Measurements from ENCODE around the gene RNF213. TPM values are rescaled to one million over a fixed set of nuclear protein-coding genes. Genes with fewer than 3 reads are reported as not detected.

RNF213 gene
- polyA plus RNA-seq, 3 donors from 2014 or later = 12.7 to 117 (median 25.9) TPM

DNA sequence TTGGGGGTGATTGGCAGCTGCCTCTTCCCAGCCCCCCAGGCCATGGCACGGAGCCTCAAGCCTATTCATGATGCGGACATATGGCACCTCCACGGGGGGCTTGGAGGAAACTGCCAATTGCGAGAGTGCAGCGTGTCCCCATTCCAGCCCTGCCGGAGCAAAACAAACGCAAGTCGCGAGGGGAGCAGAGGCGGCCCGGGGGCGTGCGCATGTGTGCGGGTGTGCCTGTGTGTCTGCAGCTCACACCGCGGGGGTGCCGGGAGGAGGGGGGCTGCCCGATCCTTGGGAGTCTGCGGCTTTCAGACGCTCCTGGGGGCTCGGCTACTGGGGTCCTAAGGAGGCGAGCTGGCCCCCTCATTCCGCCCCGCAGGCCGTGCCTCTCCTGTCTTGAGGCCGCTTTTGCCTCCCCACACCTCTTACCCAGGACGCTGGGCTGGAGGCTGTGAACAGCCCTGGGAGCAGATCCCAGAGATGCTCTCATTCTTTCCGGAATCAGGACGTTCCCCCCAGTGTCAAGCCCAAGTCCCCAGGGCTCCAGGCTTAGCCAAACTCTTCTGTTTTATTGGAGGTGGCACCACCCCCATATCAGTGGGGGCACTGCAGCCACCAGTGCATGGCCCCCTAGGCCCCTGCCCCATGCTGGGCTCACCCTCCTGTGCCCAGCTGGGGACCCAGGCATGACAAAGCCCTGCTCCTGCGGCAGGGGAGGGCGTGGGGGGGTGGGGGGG, 183.4 kb downstream of the RNF213 start:
- Mint-ChIP-seq H3K27ac (no peak overlapping the region), H3K4me1 (no peaks in the 10 kb centered on the region), H3K36me3 (no peaks in the 10 kb centered on the region), H3K9me3 (no peaks in the 10 kb centered on the region), H3K27me3 (ENCODE audit: low read depth in 3 of 3) (peaks cover 0 to 2% (median 0%) of the 10 kb centered on the region in 3 donors), H3K4me3 (no peak overlapping the region)
- DNase-seq = no peak

DNA sequence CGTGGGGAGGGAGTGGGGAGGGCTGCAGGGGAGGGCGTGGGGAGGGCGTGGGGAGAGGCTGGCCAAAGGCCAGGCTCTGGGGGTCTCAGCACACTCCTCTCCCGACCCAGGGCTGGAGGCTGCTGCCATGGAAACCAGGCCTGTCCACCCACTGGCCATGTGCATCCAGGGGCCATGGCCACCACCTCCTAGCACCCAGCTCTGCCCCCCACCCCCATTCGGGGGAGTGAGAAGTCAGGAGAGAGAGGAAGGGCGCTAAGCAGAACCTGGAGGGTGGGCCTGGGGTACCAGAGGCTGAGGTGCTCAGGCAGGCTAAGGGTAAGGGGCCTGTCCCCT, 184.0 kb downstream of the RNF213 start:
- Mint-ChIP-seq H3K9me3 (no peaks in the 10 kb centered on the region), H3K4me1 (no peaks in the 10 kb centered on the region), H3K4me3 (no peak overlapping the region), H3K27me3 (ENCODE audit: low read depth in 3 of 3) (peaks cover 0 to 2% (median 0%) of the 10 kb centered on the region in 3 donors), H3K27ac (no peak overlapping the region), H3K36me3 (no peaks in the 10 kb centered on the region)
- no peak for DNase-seq

DNA sequence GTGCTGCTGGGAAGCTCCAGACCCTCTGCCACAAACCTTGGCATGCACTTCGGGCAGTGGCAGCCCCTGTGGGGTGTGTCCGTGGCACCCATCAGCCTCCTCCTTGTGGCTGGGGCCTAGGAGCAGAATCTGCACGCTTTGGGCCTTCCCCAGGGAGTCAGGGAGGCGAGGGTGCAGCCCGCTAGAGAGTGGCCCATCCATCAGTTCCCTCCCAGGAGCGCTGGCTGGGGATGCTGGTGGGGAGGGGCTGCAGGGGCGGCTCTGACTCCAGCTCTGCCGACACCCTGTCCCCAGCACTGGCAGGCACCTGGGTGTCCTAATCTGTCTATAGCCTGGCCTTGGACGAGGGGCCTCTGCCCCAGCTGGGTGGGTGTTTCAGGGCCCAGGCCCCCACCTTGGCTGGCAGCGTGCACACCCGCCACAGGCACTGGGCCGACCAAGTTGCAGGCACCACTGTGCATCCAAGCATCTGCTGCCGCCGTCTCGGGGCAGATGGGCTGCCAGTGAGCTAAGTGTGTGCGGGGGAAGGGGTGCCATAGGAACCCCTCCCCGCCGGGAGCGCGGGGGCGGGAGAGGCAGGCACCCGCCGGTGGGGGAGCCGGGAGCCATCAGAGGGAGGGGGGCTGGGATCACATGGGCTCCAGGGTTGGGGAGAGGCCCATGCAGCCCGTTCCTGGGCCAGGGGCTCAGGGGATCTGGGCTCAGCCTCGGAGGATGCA, 184.5 kb downstream of the RNF213 start:
- no peaks in the 10 kb centered on the region for H3K9me3 Mint-ChIP-seq
- DNase-seq = no peak
- no peaks in the 10 kb centered on the region for H3K36me3 Mint-ChIP-seq
- H3K4me1 Mint-ChIP-seq = no peaks in the 10 kb centered on the region
- no peak overlapping the region for H3K27ac Mint-ChIP-seq
- peaks cover 0 to 2% (median 2%) of the 10 kb centered on the region in 3 donors for H3K27me3 Mint-ChIP-seq (ENCODE audit: low read depth in 3 of 3)
- H3K4me3 Mint-ChIP-seq = no peak overlapping the region

DNA sequence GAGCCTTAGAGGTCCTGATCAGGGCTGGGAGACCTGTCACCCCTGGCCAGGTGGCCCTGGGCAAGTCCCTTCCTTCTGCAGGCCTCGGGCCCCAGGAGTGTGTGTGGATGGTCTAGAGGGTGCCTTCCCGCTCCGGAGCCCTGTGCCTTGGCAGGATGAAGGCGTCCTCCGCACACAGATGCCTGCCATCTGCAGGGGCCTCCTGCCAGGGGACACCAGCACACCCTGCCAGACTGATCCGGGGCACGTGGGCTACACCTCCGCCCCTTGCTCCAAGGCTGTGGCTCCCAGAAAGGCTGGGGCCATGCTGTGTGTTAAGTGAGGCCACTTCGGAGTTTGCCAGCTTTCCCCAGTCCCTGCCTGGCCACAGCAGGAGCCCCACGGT, 185.1 kb downstream of the RNF213 start:
- H3K27ac Mint-ChIP-seq = no peak overlapping the region
- H3K4me1 Mint-ChIP-seq = no peaks in the 10 kb centered on the region
- no peaks in the 10 kb centered on the region for H3K9me3 Mint-ChIP-seq
- no peak overlapping the region for H3K4me3 Mint-ChIP-seq
- peaks cover 2 to 3% (median 2%) of the 10 kb centered on the region in 3 donors for H3K27me3 Mint-ChIP-seq (ENCODE audit: low read depth in 3 of 3)
- no peaks in the 10 kb centered on the region for H3K36me3 Mint-ChIP-seq
- no peak for DNase-seq

DNA sequence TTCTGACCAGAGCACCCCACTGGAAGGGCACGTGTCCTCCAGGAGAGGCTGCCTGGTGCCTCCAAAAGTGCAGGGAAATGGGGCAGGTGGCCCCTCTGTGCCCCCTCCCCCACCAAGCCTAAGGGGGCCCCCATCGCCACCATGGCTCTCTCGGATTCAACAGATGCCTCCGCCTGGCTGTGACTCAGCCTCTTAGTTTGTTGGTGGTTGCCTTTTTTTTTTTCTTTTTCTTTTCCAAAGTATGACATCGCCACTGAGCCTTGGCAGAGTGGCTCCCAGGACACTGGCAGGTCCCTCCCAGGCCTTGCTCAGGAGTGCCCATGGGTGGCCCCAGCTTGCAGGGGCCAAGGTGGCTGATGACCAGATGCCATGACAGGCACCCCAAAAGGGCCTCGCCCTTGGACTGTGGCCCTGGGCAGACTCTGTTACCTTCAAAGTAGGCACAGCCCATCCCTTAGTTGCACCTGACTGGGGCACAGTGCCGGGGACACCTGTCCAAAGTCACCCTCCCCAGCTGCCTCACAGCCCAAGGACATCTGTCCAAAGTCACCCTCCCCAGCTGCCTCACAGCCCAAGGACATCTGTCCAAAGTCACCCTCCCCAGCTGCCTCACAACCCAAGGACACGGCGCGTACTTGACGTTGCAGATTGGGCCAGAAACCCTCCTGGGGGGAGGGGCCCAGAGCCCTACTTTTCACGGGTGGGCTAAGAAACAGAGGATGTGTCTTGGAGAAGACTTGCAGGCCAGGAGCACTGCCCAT, 186.2 kb downstream of the RNF213 start:
- Mint-ChIP-seq H3K27ac (no peak overlapping the region), H3K4me3 (no peak overlapping the region), H3K36me3 (no peaks in the 10 kb centered on the region), H3K9me3 (no peaks in the 10 kb centered on the region), H3K4me1 (no peaks in the 10 kb centered on the region), H3K27me3 (ENCODE audit: low read depth in 3 of 3) (peaks cover 2 to 3% (median 2%) of the 10 kb centered on the region in 3 donors)
- DNase-seq = no peak

DNA sequence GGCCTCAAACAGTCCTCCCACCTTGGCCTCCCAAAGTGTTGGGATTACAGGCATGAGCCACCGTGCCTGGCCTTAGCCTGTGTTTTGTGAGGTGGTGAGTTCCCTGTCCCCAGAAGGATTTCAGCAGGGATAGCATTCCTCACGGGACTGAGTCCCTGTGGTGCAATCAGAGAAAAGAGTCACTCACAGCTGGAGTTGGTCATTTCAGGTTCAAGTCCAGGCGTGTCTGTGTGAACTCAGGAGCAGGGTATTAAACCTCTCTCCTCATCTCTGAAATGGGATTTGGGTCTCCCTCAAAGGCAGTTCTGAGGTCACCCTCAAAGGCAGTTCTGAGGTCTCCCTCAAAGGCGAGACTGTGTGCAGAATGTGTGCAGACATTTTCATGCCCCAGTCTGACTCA, 187.1 kb downstream of the RNF213 start:
- no peak overlapping the region for H3K27ac Mint-ChIP-seq
- H3K36me3 Mint-ChIP-seq = no peaks in the 10 kb centered on the region
- no peaks in the 10 kb centered on the region for H3K4me1 Mint-ChIP-seq
- DNase-seq = no peak
- H3K9me3 Mint-ChIP-seq = no peaks in the 10 kb centered on the region
- peaks cover 2 to 3% (median 2%) of the 10 kb centered on the region in 3 donors for H3K27me3 Mint-ChIP-seq (ENCODE audit: low read depth in 3 of 3)
- no peak overlapping the region for H3K4me3 Mint-ChIP-seq

Other genes starting within 250 kb of the RNF213 start
- under 1 TPM in 1 of 3 donors, not detected in 2; 0.27 TPM for gene TBC1D16, start 225.0 kb upstream of the RNF213 start, polyA plus RNA-seq
- not detected for gene CCDC40, start 224.2 kb upstream of the RNF213 start, polyA plus RNA-seq
- gene GAA, start 159.3 kb upstream of the RNF213 start, polyA plus RNA-seq = 10 to 100 TPM; 14.7 to 20.0 (median 15.4) TPM
- gene EIF4A3, start 113.7 kb upstream of the RNF213 start, polyA plus RNA-seq = 100 to 1,000 TPM in 1 of 3 donors, 10 to 100 TPM in 2; 70.7 to 124 (median 92.6) TPM
- not detected for gene CARD14, start 90.8 kb upstream of the RNF213 start, polyA plus RNA-seq
- 10 to 100 TPM; 22.6 to 32.7 (median 26.8) TPM for gene SGSH, start 40.5 kb upstream of the RNF213 start, polyA plus RNA-seq
- gene SLC26A11, start 40.4 kb upstream of the RNF213 start, polyA plus RNA-seq = 1 to 10 TPM; 1.6 to 3.6 (median 3.3) TPM
- 10 to 100 TPM in 1 of 3 donors, 1 to 10 TPM in 2; 8.1 to 11.7 (median 8.7) TPM for gene ENDOV, start 154.3 kb downstream of the RNF213 start, polyA plus RNA-seq
- gene NPTX1, start 215.8 kb downstream of the RNF213 start, polyA plus RNA-seq = 1 to 10 TPM in 1 of 3 donors, under 1 TPM in 1, not detected in 1; 0.13 to 1.5 TPM